ENCODE data around the gene KRTAP3-1.

Gene KRTAP3-1

GRCh38 chr17:40980596-40980995 is 28.3 kb downstream of the KRTAP3-1 start:
- H3K4me3 ChIP-seq = no peak overlapping the region
- no peak overlapping the region for H3K4me2 ChIP-seq
- no peaks in the 10 kb centered on the region for H3K36me3 ChIP-seq
- H3K4me1 ChIP-seq = no peaks in the 10 kb centered on the region
- no peak overlapping the region for H3K27ac ChIP-seq
- no peaks in the 10 kb centered on the region for H3K27me3 ChIP-seq
- no peak for TF ChIP-seq Cebpa-rat (IDR thresholded peaks at IDR 0.05)
- no peaks in the 10 kb centered on the region for H3K9me3 ChIP-seq
- H4K20me1 ChIP-seq = no peaks in the 10 kb centered on the region
- no peak overlapping the region for H3K9ac ChIP-seq

DNA sequence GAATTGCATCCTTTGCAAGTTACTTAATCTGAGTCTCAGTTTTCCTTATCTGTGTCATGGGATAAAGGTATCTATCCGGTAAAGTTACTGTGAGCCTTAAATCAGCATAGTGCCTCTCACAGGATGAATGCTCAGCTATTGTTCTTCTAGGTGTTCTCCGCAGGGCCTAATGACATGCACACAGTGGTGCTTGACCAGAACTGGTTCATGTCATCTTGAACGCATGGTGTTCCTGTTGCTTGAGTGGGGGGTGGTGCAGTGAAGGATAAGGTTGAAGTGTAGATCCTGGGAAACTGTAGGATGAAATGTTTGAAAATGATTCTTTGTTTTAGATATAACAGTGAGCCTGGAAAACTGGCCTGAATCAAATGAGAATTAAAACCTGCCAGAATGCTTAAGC is 28.8 kb downstream of the KRTAP3-1 start:
- Histone ChIP-seq H3K9ac (no peak overlapping the region), H3K9me3 (no peaks in the 10 kb centered on the region), H3K4me3 (no peak overlapping the region), H4K20me1 (no peaks in the 10 kb centered on the region), H3K36me3 (no peaks in the 10 kb centered on the region), H3K27me3 (no peaks in the 10 kb centered on the region), H3K27ac (no peak overlapping the region), H3K4me1 (no peaks in the 10 kb centered on the region), H3K4me2 (no peak overlapping the region)
- TF ChIP-seq Cebpa-rat (IDR thresholded peaks at IDR 0.05) = no peak

DNA sequence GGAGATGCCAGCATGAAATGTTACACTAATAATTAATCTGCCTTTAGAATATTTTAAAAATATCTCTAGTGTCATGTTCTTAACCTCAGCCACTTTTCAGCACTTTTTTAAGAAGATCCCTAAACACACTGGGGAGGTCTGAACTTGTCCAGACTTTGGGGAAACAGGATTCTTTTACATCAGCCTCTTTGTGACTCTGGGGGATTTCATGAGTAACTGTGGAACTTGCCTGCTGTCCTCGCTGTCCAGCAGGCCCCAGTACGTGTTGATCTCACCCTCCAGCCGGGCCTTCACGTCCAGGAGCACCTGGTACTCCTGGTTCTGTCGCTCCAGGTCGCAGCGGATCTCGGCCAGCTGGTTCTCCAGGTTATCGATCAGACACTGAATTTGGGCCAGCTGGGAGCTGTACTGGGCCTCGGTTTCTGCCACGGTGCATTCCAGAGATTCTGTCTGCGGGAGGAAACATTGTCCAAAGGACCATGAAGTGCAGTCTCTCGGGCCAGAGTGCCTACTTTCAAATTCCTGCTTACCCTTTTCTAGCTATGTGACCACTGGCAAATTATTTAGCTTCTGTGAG is 30.3 kb downstream of the KRTAP3-1 start:
- no peaks in the 10 kb centered on the region for H3K9me3 ChIP-seq
- H3K4me3 ChIP-seq = no peak overlapping the region
- H3K27ac ChIP-seq = no peak overlapping the region
- H4K20me1 ChIP-seq = no peaks in the 10 kb centered on the region
- H3K4me1 ChIP-seq = no peaks in the 10 kb centered on the region
- TF ChIP-seq Cebpa-rat (IDR thresholded peaks at IDR 0.05) = no peak
- no peaks in the 10 kb centered on the region for H3K36me3 ChIP-seq
- no peak overlapping the region for H3K9ac ChIP-seq
- H3K27me3 ChIP-seq = no peaks in the 10 kb centered on the region
- H3K4me2 ChIP-seq = no peak overlapping the region

GRCh38 chr17:40975516-40975915 is 33.4 kb downstream of the KRTAP3-1 start:
- Histone ChIP-seq H3K4me2 (no peak overlapping the region), H3K9ac (no peak overlapping the region), H4K20me1 (no peaks in the 10 kb centered on the region), H3K27me3 (no peaks in the 10 kb centered on the region), H3K4me1 (no peaks in the 10 kb centered on the region), H3K36me3 (no peaks in the 10 kb centered on the region), H3K27ac (no peak overlapping the region), H3K9me3 (no peaks in the 10 kb centered on the region), H3K4me3 (no peak overlapping the region)
- no peak for TF ChIP-seq Cebpa-rat (IDR thresholded peaks at IDR 0.05)

DNA sequence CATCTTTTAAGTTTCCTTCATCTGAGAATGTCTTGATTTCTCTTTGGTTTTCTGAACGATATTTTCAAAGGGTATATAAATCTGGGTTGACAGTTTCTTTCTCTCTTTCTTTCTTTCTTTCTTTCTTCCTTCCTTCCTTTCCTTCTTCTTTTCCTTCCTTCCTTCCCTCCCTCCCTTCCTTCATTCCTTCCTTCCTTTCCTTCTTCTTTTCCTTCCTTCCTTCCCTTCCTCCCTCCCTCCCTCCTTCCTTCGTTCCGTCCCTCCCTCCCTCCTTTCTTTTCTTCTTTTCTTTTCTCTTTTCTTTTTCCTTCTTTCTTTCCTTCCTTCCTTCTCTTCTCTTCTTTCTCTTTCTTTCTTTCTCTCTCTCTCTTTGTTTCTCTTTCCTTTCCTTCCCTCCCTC is 34.6 kb downstream of the KRTAP3-1 start:
- Histone ChIP-seq H3K27ac (no peak overlapping the region), H3K27me3 (no peaks in the 10 kb centered on the region), H3K9ac (no peak overlapping the region), H4K20me1 (no peaks in the 10 kb centered on the region), H3K4me1 (no peaks in the 10 kb centered on the region), H3K9me3 (no peaks in the 10 kb centered on the region), H3K36me3 (no peaks in the 10 kb centered on the region), H3K4me2 (no peak overlapping the region), H3K4me3 (no peak overlapping the region)
- TF ChIP-seq Cebpa-rat (IDR thresholded peaks at IDR 0.05) = no peak

GRCh38 chr17:40967582-40967981 is 41.3 kb downstream of the KRTAP3-1 start:
- H3K4me2 ChIP-seq = no peak overlapping the region

DNA sequence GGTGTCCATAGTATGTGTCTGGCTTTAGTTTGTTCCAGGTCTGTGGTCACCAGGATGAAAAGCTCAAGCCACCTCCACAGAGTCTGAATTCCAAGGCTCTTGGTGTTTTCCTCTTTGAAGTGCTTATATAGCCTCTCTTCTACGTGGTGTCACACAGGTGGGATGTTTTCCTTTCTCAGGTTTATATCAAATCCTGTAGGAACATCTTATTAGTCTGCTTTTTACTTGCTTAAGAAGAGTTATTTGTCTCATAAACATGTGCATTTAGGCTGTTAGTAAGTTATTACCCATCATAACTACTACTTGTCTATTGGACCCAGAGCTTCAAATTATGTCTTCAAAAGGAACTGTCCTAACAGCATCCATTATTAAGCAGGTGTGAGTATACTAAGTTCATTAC is 42.1 kb downstream of the KRTAP3-1 start, which contains the start of gene KRT39:
Gene KRT39, minus strand, starts transcription at position 101 of the 400 bp plus-strand sequence. Its CDS starts 92 bp downstream, at position 9.
- no peaks in the 10 kb centered on the region for H3K27me3 ChIP-seq
- H3K36me3 ChIP-seq = no peaks in the 10 kb centered on the region
- no peak within 1 kb of the TSS for H3K27ac ChIP-seq
- no peaks in the 10 kb centered on the region for H3K4me1 ChIP-seq
- no peak within 1 kb of the TSS for H3K4me2 ChIP-seq
- no peak within 1 kb of the TSS for H3K4me3 ChIP-seq
- no peaks in the 10 kb centered on the region for H3K9me3 ChIP-seq
- TF ChIP-seq Cebpa-rat (IDR thresholded peaks at IDR 0.05) = no peak
- no peak within 1 kb of the TSS for H3K9ac ChIP-seq
- no peaks in the 10 kb centered on the region for H4K20me1 ChIP-seq

More at GRCh38 chr17:40967582-40967981, 41.3 kb downstream of the KRTAP3-1 start:
- no peak for TF ChIP-seq Cebpa-rat (IDR thresholded peaks at IDR 0.05)
- Histone ChIP-seq H3K27ac (no peak overlapping the region), H4K20me1 (no peaks in the 10 kb centered on the region), H3K9me3 (no peaks in the 10 kb centered on the region), H3K4me1 (no peaks in the 10 kb centered on the region), H3K4me3 (no peak overlapping the region), H3K9ac (no peak overlapping the region), H3K36me3 (no peaks in the 10 kb centered on the region), H3K27me3 (no peaks in the 10 kb centered on the region)

- H3K9me3 ChIP-seq = no peaks in the 10 kb centered on the region
- no peaks in the 10 kb centered on the region for H3K4me1 ChIP-seq
- H3K36me3 ChIP-seq = no peaks in the 10 kb centered on the region
- H3K4me3 ChIP-seq = no peak overlapping the region
- H3K4me2 ChIP-seq = no peak overlapping the region
- TF ChIP-seq Cebpa-rat (IDR thresholded peaks at IDR 0.05) = no peak
- H3K9ac ChIP-seq = no peak overlapping the region
- H3K27me3 ChIP-seq = no peaks in the 10 kb centered on the region
- no peaks in the 10 kb centered on the region for H4K20me1 ChIP-seq
- H3K27ac ChIP-seq = no peak overlapping the region
Observed at GRCh38 chr17:40963838-40964237, 45.1 kb downstream of the KRTAP3-1 start.

GRCh38 chr17:40962059-40962561 is 46.8 kb downstream of the KRTAP3-1 start:
- Histone ChIP-seq H3K9ac (no peak overlapping the region), H3K27ac (no peak overlapping the region), H3K36me3 (no peaks in the 10 kb centered on the region), H3K9me3 (no peaks in the 10 kb centered on the region), H3K4me1 (no peaks in the 10 kb centered on the region), H3K4me2 (no peak overlapping the region), H3K27me3 (no peaks in the 10 kb centered on the region), H3K4me3 (no peak overlapping the region), H4K20me1 (no peaks in the 10 kb centered on the region)
- TF ChIP-seq Cebpa-rat (IDR thresholded peaks at IDR 0.05) = no peak

- Histone ChIP-seq H4K20me1 (no peaks in the 10 kb centered on the region), H3K4me1 (no peaks in the 10 kb centered on the region), H3K9ac (no peak overlapping the region), H3K4me3 (no peak overlapping the region), H3K4me2 (no peak overlapping the region), H3K36me3 (no peaks in the 10 kb centered on the region), H3K9me3 (no peaks in the 10 kb centered on the region), H3K27ac (no peak overlapping the region), H3K27me3 (no peaks in the 10 kb centered on the region)
- no peak for TF ChIP-seq Cebpa-rat (IDR thresholded peaks at IDR 0.05)
Observed at GRCh38 chr17:40961591-40961990, 47.3 kb downstream of the KRTAP3-1 start.

DNA sequence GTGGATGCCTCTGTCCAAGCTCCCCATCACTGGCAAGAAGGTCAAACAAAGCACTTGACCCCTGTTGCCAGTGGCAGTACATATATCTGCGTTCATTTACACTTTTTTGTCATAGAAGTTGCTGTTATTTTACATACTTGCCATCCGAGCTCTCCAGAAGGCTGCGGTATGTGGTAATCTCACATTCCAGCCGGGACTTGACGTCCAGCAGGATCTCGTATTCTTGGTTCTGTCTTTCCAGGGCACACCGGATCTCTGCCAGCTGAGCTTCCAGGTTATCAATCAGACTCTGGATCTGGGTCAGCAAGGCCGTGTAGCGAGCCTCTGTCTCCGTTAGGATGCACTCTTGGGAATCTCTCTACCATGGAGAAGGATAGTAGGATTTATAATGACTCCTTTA is 48.8 kb downstream of the KRTAP3-1 start:
- no peak for TF ChIP-seq Cebpa-rat (IDR thresholded peaks at IDR 0.05)
- Histone ChIP-seq H3K36me3 (no peaks in the 10 kb centered on the region), H3K9ac (no peak overlapping the region), H3K4me3 (no peak overlapping the region), H3K9me3 (no peaks in the 10 kb centered on the region), H4K20me1 (no peaks in the 10 kb centered on the region), H3K27ac (no peak overlapping the region), H3K4me2 (no peak overlapping the region), H3K27me3 (no peaks in the 10 kb centered on the region), H3K4me1 (no peaks in the 10 kb centered on the region)

All from BLaER1 (cell line).